ENCODE data around the gene PCDH12.

- TF ChIP-seq EZH2phosphoT487 (IDR thresholded peaks at IDR 0.05; ENCODE audit: low read depth, severe bottlenecking, unreplicated experiment) (no peak), CTCF (IDR thresholded peaks at IDR 0.05; ENCODE audit: poor library complexity) (peak; percentile 32), EZH2 (IDR thresholded peaks at IDR 0.05; ENCODE audit: borderline replicate concordance) (no peak)
Measured at GRCh38 chr5:142000704-142001484, 42.9 kb upstream of the PCDH12 start.

All from hepatocyte (in vitro differentiated cells).